HepG2 (cell line): ENCODE measurements around the gene ABCA3. TPM values are rescaled to one million over a fixed set of nuclear protein-coding genes. Genes with fewer than 3 reads are reported as not detected.
A peak's percentile ranks its signal among the peaks of the same experiment; 100 is the strongest.

Source experiments
- ARNTL ChIP-seq: sonication (generic); formaldehyde crosslinking; IDR thresholded peaks from 2 replicates; pipeline ENCODE4 v1.4.0; 2020; ENCODE audit warnings: mild to moderate bottlenecking, missing genetic modification reagents
- CBX2 ChIP-seq, 2 experiments: fragments of 200-600 bp in 1 of 2; sonication (generic); formaldehyde crosslinking in 1 of 2; IDR thresholded peaks; 2 replicates each; pipeline versions ENCODE4 v1.7.0 to v1.8.1; 2018 to 2022; ENCODE audit warnings: low read depth in 2 of 2, low read length in 1 of 2, mild to moderate bottlenecking in 1 of 2, missing genetic modification reagents in 1 of 2
- ETV5 ChIP-seq: IDR thresholded peaks from 2 replicates; pipeline ENCODE4 v1.6.1; 2018; ENCODE audit warnings: missing biosample characterization, missing genetic modification reagents, inconsistent platforms, borderline replicate concordance
- IKZF1 ChIP-seq: fragments of 450-650 bp; IDR thresholded peaks from 2 replicates; pipeline ENCODE4 v1.7.1; 2016
- IRX3 ChIP-seq: sonication (generic); formaldehyde crosslinking; IDR thresholded peaks from 2 replicates; pipeline ENCODE4 v1.8.1; 2023; ENCODE audit warnings: mild to moderate bottlenecking, low read depth, missing genetic modification reagents, borderline replicate concordance
- KLF13 ChIP-seq: sonication (generic); formaldehyde crosslinking; IDR thresholded peaks from 2 replicates; pipeline ENCODE4 v1.4.0; 2020; ENCODE audit warnings: mild to moderate bottlenecking, missing genetic modification reagents
- MEF2D ChIP-seq: sonication (generic); formaldehyde crosslinking; IDR thresholded peaks from 2 replicates; pipeline ENCODE4 v1.5.1; 2020; ENCODE audit warnings: mild to moderate bottlenecking, missing genetic modification reagents
- MIER2 ChIP-seq: IDR thresholded peaks from 2 replicates; pipeline ENCODE4 v1.6.1; 2016; ENCODE audit warnings: missing biosample characterization, missing genetic modification reagents
- ZBTB21 ChIP-seq: sonication (generic); formaldehyde crosslinking; IDR thresholded peaks from 2 replicates; pipeline ENCODE4 v1.4.0; 2020; ENCODE audit warnings: missing genetic modification reagents
- ZNF564 ChIP-seq: sonication (generic); formaldehyde crosslinking; IDR thresholded peaks from 2 replicates; pipeline ENCODE4 v1.8.1; 2023; ENCODE audit warnings: mild to moderate bottlenecking, missing genetic modification reagents
- polyA plus RNA-seq, 8 experiments: library from polyadenylated mRNA; depleted of rRNA in 3 of 8; stranded (reverse) in 7 of 8; unstranded in 1 of 8; fragments of >200 nt; fragmentation: Illumina TruSeq in 4 of 8; extraction: Trizol in 4 of 8; gene quantifications; 2 replicates each; pipeline versions ENCODE4 v1.2.1 to v1.2.3, GENCODE V29; 2011 to 2016; ENCODE audit warnings: low read depth in 4 of 8, missing spikeins in 1 of 8, mixed read lengths in 1 of 8; ENCODE audit not compliant: insufficient read depth in 1 of 8
- total RNA-seq, 5 experiments: library from RNA; depleted of rRNA; stranded (reverse); fragments of >200 nt; fragmentation: Illumina TruSeq; extraction: Trizol; gene quantifications; 2 replicates each; pipeline ENCODE4 v1.2.3, GENCODE V29; 2016; ENCODE audit warnings: low read depth in 1 of 5
- TF ChIP-seq, protein P1 (sequence below): sonication (generic); formaldehyde crosslinking; IDR thresholded peaks from 2 replicates; pipeline ENCODE4 v1.4.0; 2020; ENCODE audit warnings: missing genetic modification reagents, borderline replicate concordance
- TF ChIP-seq, protein P2 (sequence below): sonication (generic); formaldehyde crosslinking; IDR thresholded peaks from 2 replicates; pipeline ENCODE4 v1.4.0; 2020; ENCODE audit warnings: mild to moderate bottlenecking, missing genetic modification reagents
- TF ChIP-seq, protein P3 (sequence below): sonication (generic); formaldehyde crosslinking; IDR thresholded peaks from 2 replicates; pipeline ENCODE4 v1.4.0; 2020; ENCODE audit warnings: missing genetic modification reagents, borderline replicate concordance

Gene ABCA3
- total and polyA plus RNA-seq, 2 of the 13 experiments (the other 11 are each of a cell fraction or from before 2014, with no cell fraction given), result 0.60 to 1.5 TPM

DNA sequence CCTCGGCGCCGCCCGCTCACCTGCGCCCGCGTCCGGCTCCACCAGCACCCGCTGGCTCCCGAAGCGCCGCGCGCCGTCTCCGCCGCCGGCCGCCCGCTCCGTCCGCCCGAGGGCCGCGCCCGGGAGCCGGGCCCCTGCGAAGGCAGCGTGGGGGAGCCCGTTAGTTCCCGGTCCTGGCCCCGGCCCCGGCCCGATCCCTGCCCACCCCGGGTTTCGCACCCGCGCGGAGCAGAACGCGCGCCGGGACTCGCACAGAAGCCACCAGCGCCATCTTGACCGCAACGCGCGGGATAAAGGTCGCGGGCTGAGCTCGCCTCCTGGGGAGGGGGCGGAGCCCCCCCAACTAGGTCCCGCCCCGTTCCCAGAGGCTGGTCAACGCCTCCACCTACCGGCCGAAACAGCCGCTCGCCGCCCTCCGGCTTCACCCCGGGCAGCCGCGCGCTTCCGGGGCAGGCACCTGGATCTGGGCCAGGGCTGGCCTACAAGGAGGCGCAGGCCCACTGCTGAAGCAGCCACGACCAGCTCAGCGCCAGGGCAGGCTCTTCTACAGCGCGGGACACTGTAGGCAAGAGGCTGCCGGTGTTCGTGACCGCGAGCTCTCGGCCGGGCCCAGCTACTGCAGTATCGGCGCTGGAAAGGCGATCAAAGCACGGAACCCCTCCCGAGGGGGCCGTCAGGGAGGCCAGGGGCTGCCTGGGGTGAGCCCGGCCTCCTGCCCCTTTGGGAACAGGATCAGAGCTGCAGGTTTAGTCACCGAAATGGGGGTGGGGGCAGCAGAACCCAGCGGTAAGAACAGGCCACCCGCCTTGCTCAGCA, 89.0 kb downstream of the ABCA3 start, which contains the start of gene ECI1 (continued):
- TF ChIP-seq, protein P1, sequence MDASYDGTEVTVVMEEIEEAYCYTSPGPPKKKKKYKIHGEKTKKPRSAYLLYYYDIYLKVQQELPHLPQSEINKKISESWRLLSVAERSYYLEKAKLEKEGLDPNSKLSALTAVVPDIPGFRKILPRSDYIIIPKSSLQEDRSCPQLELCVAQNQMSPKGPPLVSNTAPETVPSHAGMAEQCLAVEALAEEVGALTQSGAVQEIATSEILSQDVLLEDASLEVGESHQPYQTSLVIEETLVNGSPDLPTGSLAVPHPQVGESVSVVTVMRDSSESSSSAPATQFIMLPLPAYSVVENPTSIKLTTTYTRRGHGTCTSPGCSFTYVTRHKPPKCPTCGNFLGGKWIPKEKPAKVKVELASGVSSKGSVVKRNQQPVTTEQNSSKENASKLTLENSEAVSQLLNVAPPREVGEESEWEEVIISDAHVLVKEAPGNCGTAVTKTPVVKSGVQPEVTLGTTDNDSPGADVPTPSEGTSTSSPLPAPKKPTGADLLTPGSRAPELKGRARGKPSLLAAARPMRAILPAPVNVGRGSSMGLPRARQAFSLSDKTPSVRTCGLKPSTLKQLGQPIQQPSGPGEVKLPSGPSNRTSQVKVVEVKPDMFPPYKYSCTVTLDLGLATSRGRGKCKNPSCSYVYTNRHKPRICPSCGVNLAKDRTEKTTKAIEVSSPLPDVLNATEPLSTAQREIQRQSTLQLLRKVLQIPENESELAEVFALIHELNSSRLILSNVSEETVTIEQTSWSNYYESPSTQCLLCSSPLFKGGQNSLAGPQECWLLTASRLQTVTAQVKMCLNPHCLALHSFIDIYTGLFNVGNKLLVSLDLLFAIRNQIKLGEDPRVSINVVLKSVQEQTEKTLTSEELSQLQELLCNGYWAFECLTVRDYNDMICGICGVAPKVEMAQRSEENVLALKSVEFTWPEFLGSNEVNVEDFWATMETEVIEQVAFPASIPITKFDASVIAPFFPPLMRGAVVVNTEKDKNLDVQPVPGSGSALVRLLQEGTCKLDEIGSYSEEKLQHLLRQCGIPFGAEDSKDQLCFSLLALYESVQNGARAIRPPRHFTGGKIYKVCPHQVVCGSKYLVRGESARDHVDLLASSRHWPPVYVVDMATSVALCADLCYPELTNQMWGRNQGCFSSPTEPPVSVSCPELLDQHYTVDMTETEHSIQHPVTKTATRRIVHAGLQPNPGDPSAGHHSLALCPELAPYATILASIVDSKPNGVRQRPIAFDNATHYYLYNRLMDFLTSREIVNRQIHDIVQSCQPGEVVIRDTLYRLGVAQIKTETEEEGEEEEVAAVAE, result peak; percentile 78; the same call in 1 of the 2 replicates
- TF ChIP-seq MIER2 (CRISPR knock-in tag) (peak; percentile 24; the same call in 1 of the 2 replicates), ZBTB21 (CRISPR knock-in tag) (no peak), ARNTL (CRISPR knock-in tag) (peak; percentile 41; the same call in 1 of the 2 replicates), ETV5 (peak; percentile 98), KLF13 (CRISPR knock-in tag) (no peak), ZNF564 (peak; percentile 89), MEF2D (CRISPR knock-in tag) (peak; percentile 83; the same call in 1 of the 2 replicates), IKZF1 (no peak), CBX2 (IDR thresholded peaks at IDR 0.05; ENCODE audit: low read depth, low read length) (no peak), CBX2 (CRISPR knock-in tag; IDR thresholded peaks at IDR 0.05; ENCODE audit: low read depth) (0 out of 2 replicates have a peak, but pooled peaks have one; percentile 21), IRX3 (CRISPR knock-in tag) (0 out of 2 replicates have a peak, but pooled peaks have one; percentile 61)
- TF ChIP-seq, protein P2, sequence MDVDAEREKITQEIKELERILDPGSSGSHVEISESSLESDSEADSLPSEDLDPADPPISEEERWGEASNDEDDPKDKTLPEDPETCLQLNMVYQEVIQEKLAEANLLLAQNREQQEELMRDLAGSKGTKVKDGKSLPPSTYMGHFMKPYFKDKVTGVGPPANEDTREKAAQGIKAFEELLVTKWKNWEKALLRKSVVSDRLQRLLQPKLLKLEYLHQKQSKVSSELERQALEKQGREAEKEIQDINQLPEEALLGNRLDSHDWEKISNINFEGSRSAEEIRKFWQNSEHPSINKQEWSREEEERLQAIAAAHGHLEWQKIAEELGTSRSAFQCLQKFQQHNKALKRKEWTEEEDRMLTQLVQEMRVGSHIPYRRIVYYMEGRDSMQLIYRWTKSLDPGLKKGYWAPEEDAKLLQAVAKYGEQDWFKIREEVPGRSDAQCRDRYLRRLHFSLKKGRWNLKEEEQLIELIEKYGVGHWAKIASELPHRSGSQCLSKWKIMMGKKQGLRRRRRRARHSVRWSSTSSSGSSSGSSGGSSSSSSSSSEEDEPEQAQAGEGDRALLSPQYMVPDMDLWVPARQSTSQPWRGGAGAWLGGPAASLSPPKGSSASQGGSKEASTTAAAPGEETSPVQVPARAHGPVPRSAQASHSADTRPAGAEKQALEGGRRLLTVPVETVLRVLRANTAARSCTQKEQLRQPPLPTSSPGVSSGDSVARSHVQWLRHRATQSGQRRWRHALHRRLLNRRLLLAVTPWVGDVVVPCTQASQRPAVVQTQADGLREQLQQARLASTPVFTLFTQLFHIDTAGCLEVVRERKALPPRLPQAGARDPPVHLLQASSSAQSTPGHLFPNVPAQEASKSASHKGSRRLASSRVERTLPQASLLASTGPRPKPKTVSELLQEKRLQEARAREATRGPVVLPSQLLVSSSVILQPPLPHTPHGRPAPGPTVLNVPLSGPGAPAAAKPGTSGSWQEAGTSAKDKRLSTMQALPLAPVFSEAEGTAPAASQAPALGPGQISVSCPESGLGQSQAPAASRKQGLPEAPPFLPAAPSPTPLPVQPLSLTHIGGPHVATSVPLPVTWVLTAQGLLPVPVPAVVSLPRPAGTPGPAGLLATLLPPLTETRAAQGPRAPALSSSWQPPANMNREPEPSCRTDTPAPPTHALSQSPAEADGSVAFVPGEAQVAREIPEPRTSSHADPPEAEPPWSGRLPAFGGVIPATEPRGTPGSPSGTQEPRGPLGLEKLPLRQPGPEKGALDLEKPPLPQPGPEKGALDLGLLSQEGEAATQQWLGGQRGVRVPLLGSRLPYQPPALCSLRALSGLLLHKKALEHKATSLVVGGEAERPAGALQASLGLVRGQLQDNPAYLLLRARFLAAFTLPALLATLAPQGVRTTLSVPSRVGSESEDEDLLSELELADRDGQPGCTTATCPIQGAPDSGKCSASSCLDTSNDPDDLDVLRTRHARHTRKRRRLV (CRISPR knock-in tag), result no peak
- TF ChIP-seq, protein P3, sequence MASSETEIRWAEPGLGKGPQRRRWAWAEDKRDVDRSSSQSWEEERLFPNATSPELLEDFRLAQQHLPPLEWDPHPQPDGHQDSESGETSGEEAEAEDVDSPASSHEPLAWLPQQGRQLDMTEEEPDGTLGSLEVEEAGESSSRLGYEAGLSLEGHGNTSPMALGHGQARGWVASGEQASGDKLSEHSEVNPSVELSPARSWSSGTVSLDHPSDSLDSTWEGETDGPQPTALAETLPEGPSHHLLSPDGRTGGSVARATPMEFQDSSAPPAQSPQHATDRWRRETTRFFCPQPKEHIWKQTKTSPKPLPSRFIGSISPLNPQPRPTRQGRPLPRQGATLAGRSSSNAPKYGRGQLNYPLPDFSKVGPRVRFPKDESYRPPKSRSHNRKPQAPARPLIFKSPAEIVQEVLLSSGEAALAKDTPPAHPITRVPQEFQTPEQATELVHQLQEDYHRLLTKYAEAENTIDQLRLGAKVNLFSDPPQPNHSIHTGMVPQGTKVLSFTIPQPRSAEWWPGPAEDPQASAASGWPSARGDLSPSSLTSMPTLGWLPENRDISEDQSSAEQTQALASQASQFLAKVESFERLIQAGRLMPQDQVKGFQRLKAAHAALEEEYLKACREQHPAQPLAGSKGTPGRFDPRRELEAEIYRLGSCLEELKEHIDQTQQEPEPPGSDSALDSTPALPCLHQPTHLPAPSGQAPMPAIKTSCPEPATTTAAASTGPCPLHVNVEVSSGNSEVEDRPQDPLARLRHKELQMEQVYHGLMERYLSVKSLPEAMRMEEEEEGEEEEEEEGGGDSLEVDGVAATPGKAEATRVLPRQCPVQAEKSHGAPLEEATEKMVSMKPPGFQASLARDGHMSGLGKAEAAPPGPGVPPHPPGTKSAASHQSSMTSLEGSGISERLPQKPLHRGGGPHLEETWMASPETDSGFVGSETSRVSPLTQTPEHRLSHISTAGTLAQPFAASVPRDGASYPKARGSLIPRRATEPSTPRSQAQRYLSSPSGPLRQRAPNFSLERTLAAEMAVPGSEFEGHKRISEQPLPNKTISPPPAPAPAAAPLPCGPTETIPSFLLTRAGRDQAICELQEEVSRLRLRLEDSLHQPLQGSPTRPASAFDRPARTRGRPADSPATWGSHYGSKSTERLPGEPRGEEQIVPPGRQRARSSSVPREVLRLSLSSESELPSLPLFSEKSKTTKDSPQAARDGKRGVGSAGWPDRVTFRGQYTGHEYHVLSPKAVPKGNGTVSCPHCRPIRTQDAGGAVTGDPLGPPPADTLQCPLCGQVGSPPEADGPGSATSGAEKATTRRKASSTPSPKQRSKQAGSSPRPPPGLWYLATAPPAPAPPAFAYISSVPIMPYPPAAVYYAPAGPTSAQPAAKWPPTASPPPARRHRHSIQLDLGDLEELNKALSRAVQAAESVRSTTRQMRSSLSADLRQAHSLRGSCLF (CRISPR knock-in tag), result no peak
